ENCODE data around the gene OSTC.

The OSTC gene

DNA sequence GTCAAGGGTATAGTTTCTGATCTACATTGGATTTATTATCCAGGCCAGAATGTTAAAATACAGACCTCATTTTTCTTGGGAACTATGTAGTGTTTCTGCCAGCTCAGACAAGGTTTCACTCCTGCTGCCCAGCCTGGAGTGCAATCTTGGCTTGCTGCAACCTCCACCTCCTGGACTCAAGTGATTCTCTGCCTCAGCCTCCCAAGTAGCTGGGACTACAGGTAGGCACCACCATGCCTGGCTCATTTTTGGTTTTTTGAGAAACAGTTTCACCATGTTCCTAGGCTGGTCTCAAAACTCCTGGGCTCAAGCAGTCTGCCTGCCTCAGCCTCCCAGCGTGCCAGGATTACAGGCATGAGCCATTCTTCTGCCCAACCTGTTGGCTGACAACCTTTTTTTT lies 24.3 kb upstream of the OSTC start:
- ATAC-seq (no peak), DNase-seq (no peak)
- Mint-ChIP-seq H3K27me3 (no peaks in the 10 kb centered on the region), H3K9me3 (no peaks in the 10 kb centered on the region), H3K27ac (peak overlapping the region in 1 of 2 donors; percentile 59), H3K4me1 (peaks cover 38% of the 10 kb centered on the region), H3K4me3 (peak overlapping the region in 1 of 2 donors; percentile 9)

GRCh38 chr4:108628411-108628810 lies 22.0 kb upstream of the OSTC start:
- Mint-ChIP-seq H3K27me3 (no peaks in the 10 kb centered on the region), H3K4me1 (peaks cover 25% of the 10 kb centered on the region), H3K9me3 (no peaks in the 10 kb centered on the region), H3K27ac (no peak overlapping the region), H3K4me3 (no peak overlapping the region)
- ATAC-seq (no peak), DNase-seq (no peak)

- Mint-ChIP-seq H3K27me3 (no peaks in the 10 kb centered on the region), H3K4me1 (no peaks in the 10 kb centered on the region), H3K4me3 (no peak overlapping the region), H3K27ac (no peak overlapping the region), H3K9me3 (no peaks in the 10 kb centered on the region)
- no peak for DNase-seq
- no peak for ATAC-seq
Observed at GRCh38 chr4:108635070-108635655, 15.2 kb upstream of the OSTC start.

DNA sequence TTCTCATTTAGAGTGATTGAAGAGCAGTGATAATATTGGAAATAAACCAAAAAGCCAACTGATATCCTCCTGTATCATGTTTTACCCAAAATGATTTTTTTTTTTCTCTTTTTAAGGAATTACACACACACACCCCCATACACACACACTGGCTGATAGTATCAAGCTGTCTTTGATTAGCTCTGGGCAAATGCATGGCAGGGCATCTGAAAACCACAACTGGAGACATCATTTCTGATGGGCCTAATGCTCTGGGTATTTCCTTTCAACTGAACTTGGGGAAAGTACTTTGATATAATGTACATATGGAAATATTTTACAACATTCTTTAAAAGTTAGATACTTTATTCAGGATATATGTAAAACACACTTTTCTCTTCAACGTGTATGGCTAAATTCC lies 14.2 kb upstream of the OSTC start:
- no peak for DNase-seq
- no peak for ATAC-seq
- Mint-ChIP-seq H3K27me3 (no peaks in the 10 kb centered on the region), H3K4me3 (no peak overlapping the region), H3K27ac (no peak overlapping the region), H3K4me1 (no peaks in the 10 kb centered on the region), H3K9me3 (no peaks in the 10 kb centered on the region)

GRCh38 chr4:108637856-108638255 lies 12.5 kb upstream of the OSTC start:
- DNase-seq = no peak
- no peak overlapping the region for H3K4me3 Mint-ChIP-seq
- no peaks in the 10 kb centered on the region for H3K4me1 Mint-ChIP-seq
- H3K27me3 Mint-ChIP-seq = no peaks in the 10 kb centered on the region
- ATAC-seq = no peak
- no peaks in the 10 kb centered on the region for H3K9me3 Mint-ChIP-seq
- no peak overlapping the region for H3K27ac Mint-ChIP-seq

DNA sequence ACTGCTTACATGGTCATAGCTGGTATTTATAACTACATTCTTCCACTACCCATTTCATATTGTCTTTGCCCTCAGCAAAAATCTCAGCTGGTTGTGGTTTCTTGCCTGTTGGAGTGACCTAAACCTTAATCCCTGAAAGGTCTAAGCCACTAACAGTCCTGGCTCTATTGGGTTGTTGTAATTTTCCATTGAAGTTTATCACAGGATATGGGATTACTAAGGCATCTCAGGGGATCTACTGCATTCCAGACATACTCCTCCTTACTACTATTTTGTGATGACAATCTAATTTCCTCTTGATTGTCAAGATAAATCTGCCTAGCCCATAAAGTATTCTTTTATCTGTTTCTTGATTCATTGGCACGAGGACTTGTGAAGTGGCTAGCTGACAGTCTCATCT lies 6.2 kb upstream of the OSTC start:
- H3K4me1 Mint-ChIP-seq = no peaks in the 10 kb centered on the region
- H3K27me3 Mint-ChIP-seq = no peaks in the 10 kb centered on the region
- no peak overlapping the region for H3K27ac Mint-ChIP-seq
- H3K4me3 Mint-ChIP-seq = no peak overlapping the region
- ATAC-seq (no peak), DNase-seq (no peak)
- no peaks in the 10 kb centered on the region for H3K9me3 Mint-ChIP-seq

GRCh38 chr4:108646706-108647105 lies 3.7 kb upstream of the OSTC start:
- no peak for DNase-seq
- Mint-ChIP-seq H3K27me3 (no peaks in the 10 kb centered on the region), H3K4me3 (no peak overlapping the region), H3K9me3 (no peaks in the 10 kb centered on the region), H3K27ac (no peak overlapping the region), H3K4me1 (peaks cover 7% of the 10 kb centered on the region)
- no peak for ATAC-seq

DNA sequence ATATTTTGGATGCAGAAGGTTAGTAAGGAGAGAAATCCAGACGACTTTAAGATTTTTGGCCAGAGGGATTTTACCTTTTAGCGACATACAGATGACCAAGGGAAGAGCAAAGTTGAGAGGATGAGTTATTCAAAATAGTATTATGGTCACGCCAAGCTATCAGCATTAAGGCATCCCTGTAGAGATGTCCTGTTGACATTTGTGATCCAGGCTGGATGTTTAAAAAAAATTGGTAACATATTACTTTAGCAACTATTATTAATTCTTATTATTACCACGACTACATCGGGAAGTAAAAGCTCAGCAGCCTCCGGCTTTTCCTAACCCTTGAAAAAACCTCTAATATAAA lies 562 bp upstream of the OSTC start:
- peaks cover 23% of the 10 kb centered on the region for H3K4me1 Mint-ChIP-seq
- no peaks in the 10 kb centered on the region for H3K9me3 Mint-ChIP-seq
- ATAC-seq = no peak
- peak overlapping the region; percentile 56 to 97 for H3K27ac Mint-ChIP-seq
- no peaks in the 10 kb centered on the region for H3K27me3 Mint-ChIP-seq
- H3K4me3 Mint-ChIP-seq = peak overlapping the region; percentile 90 to 92
- DNase-seq = no peak

DNA sequence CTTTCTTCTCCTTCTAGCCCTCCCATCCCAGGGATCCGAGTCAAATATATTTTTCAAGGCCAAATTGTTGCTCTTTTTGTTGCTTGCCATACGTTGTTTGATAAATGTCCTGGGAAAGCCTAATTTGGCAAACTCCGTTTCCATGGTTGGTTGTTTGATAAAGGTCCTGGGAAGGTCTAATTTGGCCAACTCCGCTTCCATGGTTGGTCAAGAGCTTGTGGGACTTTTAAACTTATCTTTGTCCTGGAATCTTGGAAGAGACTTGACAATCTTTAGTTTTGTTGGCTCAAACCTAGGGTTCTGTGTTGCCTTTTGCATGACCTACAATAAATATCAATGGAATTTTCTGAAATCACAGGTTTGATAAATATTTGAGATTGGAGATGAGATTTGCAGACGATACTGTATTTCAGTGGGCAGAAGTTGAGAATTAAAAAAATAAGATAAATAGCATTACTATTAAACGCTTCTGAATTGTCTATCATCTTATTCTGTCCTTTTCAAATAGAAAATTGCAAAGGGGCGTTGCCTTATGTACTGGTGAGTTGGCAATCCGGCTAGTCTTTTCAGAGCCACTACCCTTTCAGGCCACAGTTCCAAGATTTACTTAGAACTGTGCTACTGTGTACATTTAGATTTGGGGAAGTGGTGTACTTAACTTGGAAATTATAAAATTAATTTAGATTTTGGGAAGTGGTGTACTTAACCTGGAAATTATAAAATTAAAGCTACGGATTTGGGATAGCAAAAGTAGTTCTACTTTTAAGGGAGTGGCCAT lies 804 bp downstream of the OSTC start:
- ATAC-seq (no peak), DNase-seq (no peak)
- Mint-ChIP-seq H3K27ac (peak overlapping the region; percentile 96 to 97), H3K4me3 (peak overlapping the region; percentile 88 to 90), H3K4me1 (peaks cover 23% of the 10 kb centered on the region), H3K9me3 (no peaks in the 10 kb centered on the region), H3K27me3 (no peaks in the 10 kb centered on the region)

GRCh38 chr4:108662629-108663028 lies 12.2 kb downstream of the OSTC start:
- H3K27ac Mint-ChIP-seq = no peak overlapping the region
- DNase-seq (no peak), ATAC-seq (no peak)
- H3K9me3 Mint-ChIP-seq = no peaks in the 10 kb centered on the region
- H3K4me3 Mint-ChIP-seq = no peak overlapping the region
- H3K4me1 Mint-ChIP-seq = no peaks in the 10 kb centered on the region
- no peaks in the 10 kb centered on the region for H3K27me3 Mint-ChIP-seq

- Mint-ChIP-seq H3K27ac (peak overlapping the region in 1 of 2 donors; percentile 75), H3K4me1 (no peaks in the 10 kb centered on the region), H3K9me3 (no peaks in the 10 kb centered on the region), H3K27me3 (no peaks in the 10 kb centered on the region), H3K4me3 (no peak overlapping the region)
- ATAC-seq (no peak), DNase-seq (no peak)
Observed at GRCh38 chr4:108674356-108674977, 24.1 kb downstream of the OSTC start.

- H3K4me3 Mint-ChIP-seq = no peak overlapping the region
- no peak for ATAC-seq
- no peak overlapping the region for H3K27ac Mint-ChIP-seq
- H3K9me3 Mint-ChIP-seq = no peaks in the 10 kb centered on the region
- no peaks in the 10 kb centered on the region for H3K27me3 Mint-ChIP-seq
- no peak for DNase-seq
- no peaks in the 10 kb centered on the region for H3K4me1 Mint-ChIP-seq
Observed at GRCh38 chr4:108681321-108681809, 31.0 kb downstream of the OSTC start.

- Mint-ChIP-seq H3K27ac (no peak overlapping the region), H3K4me3 (no peak overlapping the region), H3K27me3 (no peaks in the 10 kb centered on the region), H3K9me3 (no peaks in the 10 kb centered on the region), H3K4me1 (no peaks in the 10 kb centered on the region)
- ATAC-seq (no peak), DNase-seq (no peak)
Observed at GRCh38 chr4:108683479-108683878, 33.1 kb downstream of the OSTC start.

DNA sequence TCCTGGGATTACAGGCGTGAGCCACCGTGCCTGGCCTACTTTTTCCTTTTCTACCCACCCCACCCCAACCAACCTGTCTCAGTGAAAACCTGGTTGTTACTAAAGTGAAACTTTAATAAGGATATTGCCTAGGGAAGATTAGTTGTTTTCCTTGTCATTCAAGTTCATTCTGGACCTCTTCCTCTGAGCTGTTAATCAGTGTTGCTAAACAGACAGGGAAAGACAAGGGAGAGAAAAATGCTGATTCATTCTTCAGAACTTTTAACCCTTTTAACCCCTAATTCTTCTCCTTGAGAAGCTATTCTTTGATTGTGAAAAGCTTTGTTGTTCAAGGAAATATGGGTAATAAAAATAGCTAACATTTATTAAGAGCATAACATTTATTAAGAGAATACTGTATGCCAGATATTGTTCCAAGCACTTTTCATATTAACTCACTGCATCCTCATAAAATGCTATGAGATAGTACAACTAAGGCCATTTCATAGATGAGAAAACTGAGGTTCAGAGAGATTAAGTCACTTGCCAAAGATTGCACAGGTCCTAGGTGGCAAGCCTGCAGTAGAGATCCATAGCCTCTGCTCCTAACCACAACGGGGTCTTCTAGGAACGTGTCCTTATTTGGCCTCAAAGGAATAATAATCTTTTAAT lies 34.8 kb downstream of the OSTC start:
- no peaks in the 10 kb centered on the region for H3K4me1 Mint-ChIP-seq
- no peak for ATAC-seq
- no peak overlapping the region for H3K4me3 Mint-ChIP-seq
- H3K27me3 Mint-ChIP-seq = no peaks in the 10 kb centered on the region
- H3K9me3 Mint-ChIP-seq = no peaks in the 10 kb centered on the region
- H3K27ac Mint-ChIP-seq = no peak overlapping the region
- DNase-seq = no peak

- Mint-ChIP-seq H3K9me3 (no peaks in the 10 kb centered on the region), H3K27me3 (no peaks in the 10 kb centered on the region), H3K27ac (no peak overlapping the region), H3K4me3 (no peak overlapping the region), H3K4me1 (no peaks in the 10 kb centered on the region)
- DNase-seq (no peak), ATAC-seq (no peak)
Observed at GRCh38 chr4:108690738-108691137, 40.3 kb downstream of the OSTC start.

DNA sequence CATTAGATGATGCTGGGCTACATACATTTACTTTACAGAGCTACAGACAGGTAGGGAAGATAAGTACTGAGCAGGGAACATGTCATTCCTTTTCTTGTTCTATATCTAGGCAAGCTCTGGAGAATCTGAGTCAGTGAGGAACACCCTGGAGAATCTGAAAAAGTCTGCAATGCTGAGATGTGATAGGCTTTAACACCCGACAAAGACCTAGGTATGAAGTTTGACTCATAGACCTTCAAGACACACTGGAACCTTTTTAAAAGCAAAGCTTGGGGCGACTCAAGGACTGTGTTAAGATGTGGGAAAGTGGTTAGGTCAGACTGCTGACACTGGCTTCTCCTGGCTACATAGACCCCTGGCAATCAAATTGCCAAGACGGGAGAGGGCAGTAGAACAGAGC lies 42.8 kb downstream of the OSTC start:
- DNase-seq = no peak
- Mint-ChIP-seq H3K27me3 (no peaks in the 10 kb centered on the region), H3K4me1 (no peaks in the 10 kb centered on the region), H3K27ac (no peak overlapping the region), H3K9me3 (no peaks in the 10 kb centered on the region), H3K4me3 (no peak overlapping the region)
- ATAC-seq = no peak

Data from stimulated activated naive CD8-positive, alpha-beta T cell treated with anti-CD3 and anti-CD28 coated beads, Interleukin-15, amount 100 ng/mL, for 72 hours (primary cell).